ENCODE measurements around the gene ANXA6.

The ANXA6 gene

DNA sequence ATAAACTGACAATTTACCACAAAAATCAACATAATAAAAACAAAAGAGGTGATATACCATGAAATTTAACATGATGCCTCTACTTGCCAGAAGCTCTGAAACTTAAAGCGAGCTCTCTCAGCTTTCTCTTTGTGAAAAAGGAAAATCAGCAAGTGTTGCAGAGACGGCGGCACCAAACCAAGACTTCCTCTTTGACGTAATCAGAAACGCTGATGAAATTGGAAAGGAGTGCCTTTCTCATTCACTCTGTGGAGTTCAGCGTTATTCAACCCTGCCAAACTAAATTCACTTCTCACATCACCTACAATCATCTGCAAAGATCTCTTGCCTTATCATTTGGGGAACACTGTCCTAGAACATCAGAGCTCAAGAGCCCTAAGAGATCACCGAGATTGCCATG lies 32.2 kb downstream of the ANXA6 start:
- no peak for DNase-seq

DNA sequence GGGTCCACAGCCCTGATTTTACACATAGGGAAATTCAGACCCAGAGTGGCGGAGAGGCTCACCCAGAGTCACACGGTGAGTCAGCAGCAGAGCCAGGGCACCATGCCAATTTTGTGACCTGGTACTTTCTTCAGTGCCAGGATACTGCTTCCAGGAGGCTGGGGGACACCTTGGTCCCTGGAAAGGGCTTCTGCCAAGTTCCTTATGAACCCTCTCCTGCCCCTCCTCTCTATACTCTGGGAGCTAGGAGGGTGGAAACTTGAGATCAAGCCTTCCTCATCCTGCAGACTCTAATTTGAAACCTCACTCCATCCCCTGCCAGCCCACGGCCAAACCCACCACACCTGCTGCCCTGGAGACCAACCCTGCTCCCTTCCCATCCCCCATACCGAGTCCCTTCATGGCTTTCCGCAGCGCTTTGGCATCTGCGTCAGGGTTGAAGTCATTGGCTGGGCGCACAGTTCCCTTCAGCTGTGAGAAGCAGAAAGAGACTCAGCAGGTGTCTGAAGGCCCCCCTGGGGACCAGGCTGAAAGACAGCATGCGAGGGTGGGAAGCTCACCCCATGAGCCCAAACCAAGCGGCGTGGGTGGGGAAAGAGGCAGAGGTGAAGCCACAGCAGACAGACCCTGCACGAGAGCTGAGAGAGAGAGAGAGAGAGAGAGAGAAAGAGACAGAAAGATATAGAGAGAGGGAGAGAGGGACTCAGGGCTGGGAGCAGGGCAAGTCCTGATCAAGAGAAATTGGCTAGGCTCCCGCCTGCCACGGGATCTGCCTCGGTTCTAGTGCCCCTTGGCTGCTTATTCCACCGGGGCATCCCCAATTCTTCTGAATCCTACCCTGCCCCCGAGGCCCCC lies 33.5 kb downstream of the ANXA6 start:
- peak; percentile 27 for DNase-seq

DNA sequence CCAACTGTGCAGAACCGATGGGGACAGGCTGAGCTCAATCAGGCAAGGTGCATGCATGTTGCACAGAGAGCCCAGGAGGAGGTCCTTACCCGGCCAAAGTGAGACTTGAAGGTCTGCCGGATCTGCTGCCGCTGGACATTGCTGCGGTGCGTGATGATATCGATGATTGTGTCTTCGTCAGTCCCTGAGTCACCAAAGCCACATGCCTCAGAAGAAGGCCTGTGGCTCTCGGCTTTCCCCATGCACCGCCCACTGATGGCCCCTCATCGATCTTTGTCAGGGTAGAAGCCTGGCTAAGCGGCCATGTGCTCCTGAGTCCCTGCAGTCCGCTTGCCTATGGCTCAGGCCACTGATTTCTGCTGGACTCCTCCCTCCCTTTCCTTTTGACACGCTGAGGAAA lies 34.8 kb downstream of the ANXA6 start:
- no peak for DNase-seq

DNA sequence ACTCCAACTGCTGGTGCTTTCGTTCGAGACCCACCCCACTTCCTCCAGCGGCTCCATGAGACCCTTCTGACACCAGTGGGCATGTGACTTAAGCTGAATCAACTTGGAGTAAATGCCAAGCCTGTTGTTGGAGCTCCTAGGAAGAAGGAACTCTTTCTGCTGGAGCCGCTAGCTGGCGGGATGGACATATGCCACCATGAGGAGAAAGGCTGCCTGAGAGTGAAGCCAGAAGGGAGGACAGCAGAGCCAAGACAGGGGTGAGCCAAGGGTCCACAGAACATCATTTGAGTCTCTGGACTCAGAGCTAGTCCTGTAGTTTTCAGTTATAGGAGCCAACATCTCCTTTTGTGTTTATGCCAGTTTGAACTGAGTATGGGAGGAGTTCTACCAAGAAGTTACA lies 35.9 kb downstream of the ANXA6 start:
- no peak for DNase-seq

DNA sequence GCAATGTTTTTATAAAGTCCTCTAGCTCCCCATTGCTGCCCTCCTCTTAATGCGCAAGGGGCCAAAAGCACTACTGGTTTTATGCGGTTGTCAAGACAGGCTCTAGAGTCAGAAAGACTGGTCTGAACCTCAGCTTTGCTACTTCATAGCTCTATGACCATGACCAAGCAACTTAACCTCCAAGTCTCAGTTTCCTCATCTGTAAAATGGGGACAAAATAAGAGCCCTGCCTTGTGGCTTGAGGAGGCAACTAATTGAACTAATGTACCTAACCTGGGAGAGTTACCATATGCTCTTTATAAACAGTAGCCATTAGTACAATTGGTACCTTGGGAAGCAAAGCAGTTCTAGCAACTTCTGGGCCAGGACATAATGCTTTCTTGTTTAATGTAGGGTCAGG lies 36.5 kb downstream of the ANXA6 start:
- DNase-seq: no peak

DNA sequence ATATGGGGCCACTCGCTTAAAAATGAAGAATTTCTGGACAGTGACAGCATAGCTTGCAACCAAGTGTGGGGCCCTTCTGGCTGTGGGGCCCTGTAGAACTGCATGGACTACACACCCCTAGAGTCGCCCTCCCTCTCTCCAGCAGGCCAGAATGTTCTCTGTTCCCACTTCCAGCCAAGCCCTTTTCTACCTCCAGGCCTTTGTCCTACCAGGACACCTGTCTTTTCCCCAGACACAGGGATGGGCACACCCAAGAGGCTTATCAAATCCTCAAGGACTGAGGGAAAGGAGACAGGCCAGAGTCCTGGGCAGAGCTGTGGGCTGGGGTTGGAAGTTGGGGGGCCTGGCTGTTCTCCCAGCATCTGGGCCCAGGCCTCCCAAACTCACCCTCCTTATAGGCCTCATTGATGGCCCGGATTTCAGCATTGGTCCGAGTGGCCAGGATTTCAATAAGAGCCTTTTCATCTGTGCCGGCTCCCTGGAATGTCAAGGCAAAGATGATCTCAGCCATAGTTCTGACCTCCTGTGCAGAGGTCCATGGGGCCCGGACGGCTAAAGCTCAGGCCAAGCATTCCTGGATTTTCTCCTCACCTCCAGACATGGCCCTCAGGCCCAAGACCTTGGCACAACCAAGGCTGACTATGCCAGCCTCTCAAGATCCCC lies 38.5 kb downstream of the ANXA6 start:
- DNase-seq: no peak

DNA sequence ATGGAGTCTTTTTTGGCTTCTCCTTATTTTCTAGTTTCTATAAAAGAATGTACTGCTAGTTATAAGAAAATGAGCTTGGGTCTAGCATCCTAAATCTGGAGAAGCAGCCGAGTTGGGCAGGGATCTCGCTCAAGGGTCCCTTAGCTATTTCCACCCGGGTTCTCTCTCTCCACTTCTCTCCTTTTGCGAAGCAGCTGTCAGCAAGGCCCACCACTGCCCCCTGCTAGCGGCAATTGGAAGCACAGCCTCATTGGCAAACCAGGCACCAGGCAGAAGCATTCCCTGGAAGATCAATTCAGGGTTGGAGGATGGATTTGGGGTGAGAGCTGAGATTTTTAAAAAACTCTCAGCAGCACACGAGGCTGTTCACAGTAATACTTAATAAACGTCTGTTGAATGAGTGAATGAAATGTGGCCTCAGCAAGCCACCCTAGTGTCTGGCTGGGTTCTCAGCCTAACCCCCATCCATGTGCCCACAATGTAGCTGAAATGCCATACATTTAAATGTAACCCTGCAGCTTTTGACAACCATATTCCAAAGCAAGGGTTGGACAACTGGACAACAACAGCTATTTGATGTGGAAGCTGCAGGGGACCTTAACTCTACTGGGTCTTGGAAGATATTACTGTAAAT lies 42.2 kb downstream of the ANXA6 start:
- peak; percentile 13 for DNase-seq

DNA sequence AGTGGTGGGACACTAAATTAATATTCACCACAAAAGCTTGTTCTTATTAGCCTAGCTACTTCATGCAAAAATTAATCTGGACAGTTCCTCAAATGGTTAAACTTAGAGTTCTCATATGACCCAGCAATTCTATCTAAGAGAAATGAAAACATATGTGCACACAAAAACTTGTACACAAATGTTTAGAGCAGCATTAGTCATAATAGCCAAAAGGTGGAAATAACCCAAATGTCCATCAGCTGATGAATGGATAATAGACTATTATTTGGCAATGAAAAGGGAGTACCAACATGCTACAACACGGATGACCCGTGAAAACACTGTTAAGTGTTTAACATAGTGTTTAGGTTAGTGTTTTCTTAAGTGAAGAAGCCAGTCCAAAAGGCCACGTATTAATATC lies 43.9 kb downstream of the ANXA6 start:
- no peak for DNase-seq

DNA sequence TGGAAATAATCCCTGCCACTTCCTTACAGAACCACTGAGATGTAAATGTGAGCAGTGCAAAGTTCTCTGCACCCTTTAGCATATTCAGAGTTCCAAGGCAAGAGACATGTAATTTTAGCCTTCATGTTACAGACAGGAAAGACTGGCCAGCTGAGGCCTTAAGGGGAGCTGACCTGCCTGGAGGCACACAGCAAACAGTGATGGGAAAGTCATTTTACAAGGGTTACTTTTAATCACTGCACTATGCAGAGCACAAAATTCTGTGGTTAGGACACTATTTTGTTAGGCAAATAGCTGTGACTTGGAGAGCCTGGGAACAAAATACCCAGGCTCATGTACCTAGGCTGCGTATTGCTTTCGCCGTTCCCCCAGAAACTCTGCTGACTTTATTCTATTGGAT lies 46.6 kb downstream of the ANXA6 start:
- no peak for DNase-seq

DNA sequence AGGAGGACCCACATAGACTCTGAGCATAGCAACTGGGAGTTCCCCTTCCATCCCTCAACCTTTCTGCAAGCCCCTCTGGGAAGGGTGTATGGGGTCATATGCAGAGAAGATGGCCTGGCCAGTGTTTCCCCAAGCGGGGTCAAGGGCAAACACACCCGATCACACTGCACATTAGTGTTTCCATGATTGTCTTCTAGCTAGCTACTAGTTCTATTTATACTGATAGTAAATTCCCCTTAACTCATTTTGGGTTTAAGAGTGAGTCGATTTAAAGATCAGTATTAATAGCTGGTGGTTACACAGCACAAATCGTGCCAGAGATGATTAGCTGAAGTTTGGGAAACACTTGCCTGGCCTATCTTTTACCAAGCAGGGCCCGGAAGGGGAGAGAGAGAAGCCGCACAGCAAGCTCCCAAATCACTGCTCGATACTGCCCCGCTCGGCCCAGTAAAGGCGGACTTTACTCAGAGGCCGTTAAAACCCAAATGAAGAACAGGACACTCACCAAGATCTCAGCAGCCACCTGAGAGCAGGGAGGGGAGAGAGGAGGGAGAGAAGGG lies 47.4 kb downstream of the ANXA6 start:
- DNase-seq: no peak

DNA sequence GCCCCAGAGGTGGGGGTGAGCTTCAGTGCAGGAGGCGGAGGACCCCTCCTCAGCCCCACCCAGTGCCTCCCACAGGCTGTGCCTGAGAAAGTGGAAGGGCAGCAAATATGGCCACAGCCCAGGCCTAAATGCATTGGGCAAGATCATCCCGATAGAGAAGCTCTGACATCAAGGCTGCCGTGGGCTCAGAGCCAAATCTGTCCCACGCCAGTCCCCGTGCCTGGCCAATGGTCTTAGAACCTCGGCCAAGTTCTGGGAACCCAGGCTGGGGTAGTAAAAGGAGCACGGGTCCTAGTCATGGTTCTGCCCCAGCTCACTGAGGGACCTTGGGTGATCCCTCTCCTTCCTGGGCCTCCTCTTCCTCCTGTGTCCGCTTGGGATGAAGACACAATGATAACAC lies 49.0 kb downstream of the ANXA6 start:
- DNase-seq: no peak

DNA sequence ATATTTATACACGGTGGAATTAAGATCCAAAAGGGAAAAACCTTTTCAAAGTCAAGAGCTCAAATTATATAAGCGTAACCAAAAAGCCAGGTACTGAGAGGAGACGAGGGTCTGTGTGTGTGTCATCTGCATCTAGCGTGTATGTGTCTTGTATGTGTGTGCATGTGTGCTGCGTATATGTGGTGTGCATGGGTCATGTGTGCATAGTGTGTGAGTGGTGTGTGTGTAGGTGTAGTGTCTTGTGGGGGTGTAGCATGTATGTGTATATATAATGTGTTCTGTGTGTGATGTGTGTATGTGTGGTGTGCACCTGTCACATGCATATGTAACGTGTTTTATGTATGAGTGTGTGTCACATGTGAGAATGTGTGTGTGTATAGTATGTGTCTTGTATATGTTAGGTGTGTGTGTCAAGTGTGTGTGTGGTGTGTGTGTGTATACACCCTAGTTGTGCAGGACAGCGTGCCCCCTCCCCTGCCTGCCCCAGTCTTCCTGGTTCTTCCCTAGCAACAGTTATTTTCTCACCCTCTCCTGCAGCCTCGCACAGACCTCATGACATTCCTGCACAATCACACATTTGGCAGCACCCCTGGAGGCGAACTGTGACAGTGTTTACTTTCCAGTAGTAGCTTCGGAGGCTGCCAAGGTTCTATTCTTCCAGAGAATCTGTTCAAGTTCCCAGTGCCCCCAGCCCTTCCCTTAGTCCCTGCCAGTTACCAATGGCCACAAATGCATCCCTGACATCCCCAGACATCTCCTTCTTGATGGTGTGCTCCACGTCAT lies 49.6 kb downstream of the ANXA6 start:
- no peak for DNase-seq

DNA sequence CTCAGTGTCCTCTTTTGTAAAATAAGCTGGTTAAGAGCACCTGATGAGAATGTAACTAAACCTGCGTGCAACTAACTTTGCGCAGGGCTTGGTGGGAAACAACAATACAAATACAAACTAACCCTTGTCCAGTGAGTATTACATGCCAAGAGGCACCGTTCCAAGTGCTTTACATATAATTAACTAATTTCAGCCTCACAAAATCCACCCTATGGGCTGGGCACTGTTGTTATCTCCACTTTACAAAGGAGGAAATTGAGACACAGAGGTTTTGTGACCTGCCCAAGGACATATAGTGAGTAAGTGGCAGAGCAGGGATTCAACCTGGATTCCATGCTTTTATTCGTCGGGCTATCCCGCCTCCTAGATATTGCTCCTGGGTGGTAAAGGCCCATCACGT lies 50.5 kb downstream of the ANXA6 start:
- DNase-seq: no peak

DNA sequence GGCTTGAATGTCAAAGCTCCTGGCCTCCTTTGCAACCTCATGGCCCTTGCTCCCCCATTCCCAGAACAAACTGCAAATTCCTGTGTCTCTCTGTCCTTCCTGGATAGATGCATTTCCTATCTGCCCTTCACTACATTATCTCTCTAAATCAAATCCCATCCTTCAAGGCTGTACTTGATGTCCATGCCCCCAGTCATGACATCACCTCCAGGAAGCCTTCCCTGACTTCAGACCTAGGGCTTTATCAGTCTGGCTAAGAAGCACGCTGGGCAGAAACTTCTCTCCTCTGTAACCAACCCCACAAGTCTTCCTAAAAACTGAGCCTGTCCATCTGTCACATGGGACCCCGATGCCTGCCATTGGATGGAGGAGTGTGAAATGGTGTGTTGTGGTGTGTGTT lies 51.1 kb downstream of the ANXA6 start:
- DNase-seq: no peak

DNA sequence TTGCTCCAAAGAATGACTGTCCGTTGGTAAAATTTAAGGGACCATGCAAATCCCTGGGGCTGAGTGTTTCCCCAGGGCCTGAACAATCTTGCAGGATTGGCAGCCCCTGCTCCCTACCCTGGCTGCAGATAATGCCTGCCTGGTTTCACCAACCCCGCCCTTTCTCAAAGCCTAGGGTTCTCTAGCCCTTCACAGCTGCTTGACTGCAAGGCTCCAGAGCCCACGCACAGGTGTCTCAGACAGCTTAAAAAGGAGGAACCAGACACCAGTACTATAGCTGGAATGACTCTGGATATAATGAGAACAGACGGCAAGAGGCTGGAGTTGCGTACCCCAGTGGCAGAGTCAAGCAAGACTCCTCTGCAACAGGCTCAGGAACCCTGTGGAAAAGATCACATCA lies 51.5 kb downstream of the ANXA6 start:
- no peak for DNase-seq

DNA sequence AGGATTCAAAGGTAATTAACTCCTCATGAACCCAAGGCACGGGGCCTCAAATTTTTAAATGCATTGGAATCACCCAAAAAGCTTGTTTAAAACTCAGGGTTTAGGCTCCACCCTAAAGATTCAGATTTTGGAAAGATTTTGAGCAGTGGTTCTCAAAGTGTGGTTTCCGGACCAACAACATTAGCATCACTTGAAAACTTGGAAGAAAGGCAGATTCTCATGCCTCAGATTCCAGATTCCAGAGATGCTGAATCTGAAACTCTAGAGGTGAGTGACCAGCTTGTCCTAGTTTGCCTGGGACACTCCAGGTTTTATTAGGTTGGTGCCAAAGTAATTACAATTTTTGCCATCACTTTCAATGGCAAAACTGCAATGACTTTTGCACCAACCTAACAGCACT lies 52.0 kb downstream of the ANXA6 start:
- no peak for DNase-seq

DNA sequence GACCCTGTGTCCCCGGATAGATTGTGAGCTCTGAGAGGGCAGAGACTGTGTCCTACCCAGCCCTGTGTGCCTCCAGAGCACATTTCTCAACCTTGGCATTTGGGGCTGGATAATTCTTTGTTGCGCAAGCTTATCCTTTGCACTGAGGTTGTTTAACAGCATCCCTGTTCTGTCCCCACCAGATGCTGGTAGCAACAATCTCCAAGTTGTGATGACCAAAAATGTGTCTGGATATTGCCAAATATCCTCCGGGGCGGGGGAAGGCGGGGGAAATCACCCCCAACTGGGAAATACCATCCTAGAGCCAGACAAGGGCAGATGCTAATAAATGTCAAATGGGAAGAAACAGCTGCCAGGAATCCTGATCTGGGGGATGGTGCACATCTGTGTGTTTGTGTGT lies 52.8 kb downstream of the ANXA6 start:
- no peak for DNase-seq

DNA sequence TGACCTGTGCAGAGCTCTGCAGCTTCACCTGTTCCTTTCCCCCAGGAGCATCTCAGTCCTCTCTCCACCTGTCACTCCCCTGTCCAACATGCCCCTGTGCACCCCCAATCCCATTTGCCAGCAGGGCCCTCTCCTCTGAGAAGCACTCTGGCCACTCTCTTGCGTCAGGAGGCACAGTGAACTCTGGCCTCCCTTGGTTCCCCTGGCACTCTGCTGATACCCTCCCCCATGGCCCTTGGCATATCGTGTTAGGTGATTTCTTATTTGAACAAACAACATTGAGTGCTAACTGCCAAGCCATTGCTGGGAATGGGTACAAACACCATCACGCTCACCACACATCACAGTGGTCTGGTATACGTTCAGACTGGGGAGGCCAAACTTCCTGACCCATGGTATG lies 55.8 kb downstream of the ANXA6 start:
- no peak for DNase-seq

DNA sequence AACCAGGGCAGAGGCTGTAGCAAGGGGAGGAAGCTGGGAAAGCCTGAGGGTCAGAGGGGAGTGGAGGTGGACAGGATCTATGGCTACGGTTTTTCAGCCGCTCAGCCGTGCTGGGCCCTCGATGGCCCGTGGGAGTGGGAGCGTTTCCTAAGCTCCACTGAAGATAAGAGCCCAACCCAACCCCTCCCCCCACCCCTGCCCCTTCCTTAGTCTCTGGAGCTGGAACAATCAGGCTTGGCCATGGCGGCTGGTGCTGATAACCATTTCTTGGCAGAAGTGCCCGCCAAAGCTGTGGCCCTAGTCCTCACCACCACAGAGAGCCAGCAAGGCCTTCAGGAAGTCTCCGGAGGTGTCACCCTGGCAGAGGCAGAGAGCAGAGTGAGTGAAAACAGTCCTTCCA lies 56.4 kb downstream of the ANXA6 start:
- no peak for DNase-seq

DNA sequence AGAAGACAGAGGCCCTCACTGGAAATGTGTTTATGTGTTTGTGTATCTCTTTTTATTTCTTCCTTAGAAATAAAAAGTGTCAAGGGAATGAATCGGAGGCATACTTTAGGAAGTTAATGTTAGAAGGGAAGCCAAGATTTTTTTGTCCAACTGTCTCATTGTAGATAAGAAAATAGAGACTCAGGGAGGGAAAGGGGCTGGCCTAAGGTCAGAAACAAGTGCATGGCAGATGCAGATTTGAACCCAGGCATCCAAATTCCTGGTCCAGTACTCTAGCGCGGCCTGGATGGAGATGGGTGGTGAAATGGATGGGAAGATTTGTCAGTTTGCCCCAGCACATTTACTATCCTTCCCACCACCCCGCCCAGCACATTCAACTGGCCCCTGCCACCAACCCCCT lies 56.9 kb downstream of the ANXA6 start:
- no peak for DNase-seq

DNA sequence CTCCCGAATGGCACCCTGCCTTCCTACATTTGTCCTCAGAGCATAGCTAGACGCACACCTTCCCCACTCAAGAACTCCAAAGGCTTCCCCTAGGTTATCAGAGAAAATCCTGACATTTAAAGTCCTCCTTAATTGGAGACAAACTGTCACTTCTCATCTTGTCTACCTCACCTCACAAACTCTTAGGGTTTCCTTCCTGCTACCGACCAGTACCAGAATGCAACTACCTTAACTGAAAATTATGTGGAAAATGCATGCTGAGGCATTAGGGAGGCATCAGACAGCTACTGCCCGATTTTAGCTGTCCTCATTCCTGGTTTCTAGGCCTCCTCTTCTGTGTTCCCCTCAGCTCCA lies 58.8 kb downstream of the ANXA6 start:
- no peak for DNase-seq

DNA sequence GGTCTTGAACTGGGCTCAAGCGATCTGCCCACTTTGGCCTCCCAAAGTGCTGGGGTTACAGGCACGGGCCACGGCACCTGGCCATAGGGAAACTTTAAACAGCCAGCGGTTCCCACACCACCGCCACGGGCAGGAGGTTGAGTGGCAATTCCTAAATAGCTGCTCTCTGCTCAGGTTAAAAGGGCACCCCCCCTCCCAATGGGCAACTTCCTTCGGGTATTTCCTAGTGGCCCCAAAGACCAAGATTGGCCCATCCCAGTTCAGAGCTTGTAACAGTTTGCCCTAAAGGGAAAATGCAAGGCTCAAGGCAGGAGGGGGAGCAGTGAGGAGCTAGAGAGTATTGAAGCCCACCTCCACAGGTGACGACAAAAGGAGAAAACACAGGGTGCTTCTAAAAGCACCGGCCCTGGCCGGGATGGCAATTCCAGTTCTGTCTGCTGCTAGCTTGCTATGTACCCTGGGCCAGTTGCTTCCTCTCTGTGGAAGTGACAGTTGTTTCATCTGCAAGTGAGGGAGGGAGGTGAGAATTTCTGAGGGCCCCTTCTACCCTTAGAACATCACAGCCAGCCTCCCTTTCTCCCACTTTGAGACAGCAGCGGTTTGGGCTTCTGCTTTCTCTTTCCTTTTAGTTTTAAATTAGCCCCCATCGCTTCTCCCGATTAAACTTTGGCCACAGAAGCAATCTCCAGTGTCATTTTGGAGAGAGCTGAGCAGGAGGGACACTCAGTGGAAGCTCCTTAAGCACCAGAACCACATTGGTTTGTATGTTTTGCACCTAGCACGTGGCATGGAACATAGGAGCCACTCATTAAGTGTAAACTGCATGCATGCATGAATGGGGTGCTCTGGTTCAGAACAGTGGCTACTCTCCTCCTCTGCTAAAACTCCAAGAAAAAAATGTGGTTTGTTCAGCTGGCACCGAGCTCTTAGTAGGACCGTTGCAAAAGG lies 59.5 kb downstream of the ANXA6 start:
- no peak for DNase-seq
